Type B pancreatic cell (in vitro differentiated cells): ENCODE measurements around the gene PRR15L. TPM values are rescaled to one million over a fixed set of nuclear protein-coding genes. Genes with fewer than 3 reads are reported as not detected.

Source experiments
- DNase-seq: peaks from one replicate; pipeline ENCODE4 v3.0.0; 2021; ENCODE audit warnings: mixed read lengths; ENCODE audit not compliant: unreplicated experiment; ENCODE audit errors: extremely low spot score
- H3K27ac Mint-ChIP-seq: 2 replicates; pipeline ENCODE4 v1.8.0; 2021; ENCODE audit warnings: mild to moderate bottlenecking, mixed read lengths
- H3K27me3 Mint-ChIP-seq: 2 replicates; pipeline ENCODE4 v1.8.0; 2021; ENCODE audit warnings: mixed read lengths
- H3K36me3 Mint-ChIP-seq: 2 replicates; pipeline ENCODE4 v1.8.0; 2021; ENCODE audit warnings: mixed read lengths
- H3K4me1 Mint-ChIP-seq: one replicate; pipeline ENCODE4 v1.8.0; 2021; ENCODE audit warnings: mixed read lengths; ENCODE audit not compliant: unreplicated experiment
- H3K4me3 Mint-ChIP-seq: 2 replicates; pipeline ENCODE4 v1.8.0; 2021; ENCODE audit warnings: mild to moderate bottlenecking, mixed read lengths
- H3K9me3 Mint-ChIP-seq: 2 replicates; pipeline ENCODE4 v1.8.0; 2021; ENCODE audit warnings: mixed read lengths
- total RNA-seq: library from RNA; stranded (reverse); gene quantifications from 2 replicates; pipeline ENCODE4 v1.2.1, GENCODE V29; 2021; ENCODE audit warnings: low replicate concordance
- TF ChIP-seq, protein P1 (sequence below): fragments of 200-600 bp; sonication (generic); conservative IDR thresholded peaks from 2 replicates; pipeline ENCODE4 v1.5.0; 2021; ENCODE audit warnings: antibody characterized with exemption, mild to moderate bottlenecking

The PRR15L gene
- total RNA-seq, 1 donor from 2014 or later: 20.0 TPM

- H3K9me3 Mint-ChIP-seq: no peaks in the 10 kb centered on the region
- peaks cover 16% of the 10 kb centered on the region for H3K36me3 Mint-ChIP-seq
- peak overlapping the region; percentile 85 for H3K27ac Mint-ChIP-seq
- peaks cover 6% of the 10 kb centered on the region for H3K27me3 Mint-ChIP-seq
- H3K4me1 Mint-ChIP-seq: peaks cover 43% of the 10 kb centered on the region
- peak overlapping the region; percentile 10 for H3K4me3 Mint-ChIP-seq
- DNase-seq: no peak
- TF ChIP-seq, protein P1, sequence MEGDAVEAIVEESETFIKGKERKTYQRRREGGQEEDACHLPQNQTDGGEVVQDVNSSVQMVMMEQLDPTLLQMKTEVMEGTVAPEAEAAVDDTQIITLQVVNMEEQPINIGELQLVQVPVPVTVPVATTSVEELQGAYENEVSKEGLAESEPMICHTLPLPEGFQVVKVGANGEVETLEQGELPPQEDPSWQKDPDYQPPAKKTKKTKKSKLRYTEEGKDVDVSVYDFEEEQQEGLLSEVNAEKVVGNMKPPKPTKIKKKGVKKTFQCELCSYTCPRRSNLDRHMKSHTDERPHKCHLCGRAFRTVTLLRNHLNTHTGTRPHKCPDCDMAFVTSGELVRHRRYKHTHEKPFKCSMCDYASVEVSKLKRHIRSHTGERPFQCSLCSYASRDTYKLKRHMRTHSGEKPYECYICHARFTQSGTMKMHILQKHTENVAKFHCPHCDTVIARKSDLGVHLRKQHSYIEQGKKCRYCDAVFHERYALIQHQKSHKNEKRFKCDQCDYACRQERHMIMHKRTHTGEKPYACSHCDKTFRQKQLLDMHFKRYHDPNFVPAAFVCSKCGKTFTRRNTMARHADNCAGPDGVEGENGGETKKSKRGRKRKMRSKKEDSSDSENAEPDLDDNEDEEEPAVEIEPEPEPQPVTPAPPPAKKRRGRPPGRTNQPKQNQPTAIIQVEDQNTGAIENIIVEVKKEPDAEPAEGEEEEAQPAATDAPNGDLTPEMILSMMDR: no peak
These were observed 28.8 kb upstream of the PRR15L start for GRCh38 chr17:47986520-47986919.

DNA sequence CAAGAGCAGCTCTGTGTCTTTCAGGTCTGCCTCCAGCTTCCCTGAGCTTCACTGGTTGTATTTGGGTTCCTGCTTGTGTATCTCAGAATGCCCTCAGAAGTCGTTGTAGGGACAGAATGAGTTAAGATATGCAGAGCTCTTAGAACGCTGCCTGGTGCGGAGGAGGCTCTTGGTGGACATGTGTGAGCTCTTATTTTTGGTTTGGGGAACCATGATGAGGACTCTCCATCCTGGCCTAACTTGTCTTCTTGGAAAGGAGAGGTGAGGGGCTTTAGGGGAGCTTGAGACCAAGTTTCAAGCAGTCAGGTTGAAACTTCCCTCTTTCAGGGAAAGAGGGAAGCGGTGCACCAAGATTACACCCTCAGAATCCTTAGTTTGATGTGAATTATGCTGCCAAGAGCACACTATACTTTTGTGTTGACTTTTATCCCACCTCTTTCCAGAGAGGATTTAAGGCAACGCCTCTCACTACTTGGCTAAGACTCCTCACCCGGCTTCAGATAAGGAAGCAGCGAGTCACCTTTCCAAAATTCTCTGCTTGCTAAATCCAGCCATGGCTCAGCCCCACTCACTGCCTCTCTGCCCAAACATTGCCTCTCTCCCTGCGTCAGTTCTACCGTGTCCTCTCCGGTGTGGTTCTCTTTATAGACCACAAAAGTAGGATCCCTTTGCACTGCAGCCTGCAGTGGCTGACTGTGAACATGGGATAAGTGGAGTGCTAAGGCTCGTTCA is 26.0 kb upstream of the PRR15L start:
- peaks cover 9% of the 10 kb centered on the region for H3K27me3 Mint-ChIP-seq
- H3K4me3 Mint-ChIP-seq: no peak overlapping the region
- no peaks in the 10 kb centered on the region for H3K9me3 Mint-ChIP-seq
- H3K4me1 Mint-ChIP-seq: peaks cover 32% of the 10 kb centered on the region
- TF ChIP-seq, protein P1: no peak
- DNase-seq: no peak
- H3K27ac Mint-ChIP-seq: no peak overlapping the region
- peaks cover 31% of the 10 kb centered on the region for H3K36me3 Mint-ChIP-seq

DNA sequence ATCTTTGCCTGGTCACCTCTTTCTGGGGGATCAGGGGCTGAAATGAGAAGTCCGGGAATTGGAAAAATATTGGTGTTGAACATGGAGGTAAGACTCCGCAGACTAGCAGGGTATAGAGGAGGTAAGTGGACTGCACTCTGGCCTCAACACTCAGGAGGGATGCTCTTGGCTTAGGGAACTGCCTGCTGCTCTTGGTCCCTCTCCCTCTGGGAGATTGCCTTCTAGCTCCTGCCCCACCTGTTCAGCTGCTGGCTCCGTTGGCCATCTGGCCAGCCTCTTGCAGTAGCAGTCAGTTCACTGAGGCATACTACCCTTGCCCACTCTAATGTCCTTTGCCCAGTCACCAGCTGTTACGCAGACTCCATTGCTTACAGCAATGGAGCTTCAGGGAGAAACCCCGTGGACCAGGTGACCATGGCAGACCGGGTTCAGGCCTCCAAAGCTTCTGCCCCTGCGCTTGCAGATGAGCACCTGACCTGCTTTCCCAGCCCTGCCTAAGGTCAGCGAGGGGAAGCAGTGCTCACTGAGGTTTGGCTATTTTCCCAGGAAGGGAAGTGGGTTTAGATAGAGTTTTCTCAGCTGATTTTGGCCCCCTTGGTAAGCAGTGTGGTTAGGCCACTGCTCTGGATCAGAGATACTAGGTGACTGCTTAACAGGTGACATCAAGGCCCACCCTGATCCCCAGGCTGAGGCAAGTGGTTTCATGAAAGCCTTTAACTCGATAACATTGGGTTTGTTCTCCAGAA is 25.1 kb upstream of the PRR15L start:
- Mint-ChIP-seq H3K27me3 (peaks cover 9% of the 10 kb centered on the region), H3K9me3 (no peaks in the 10 kb centered on the region), H3K4me3 (peak overlapping the region; percentile 25), H3K36me3 (peaks cover 31% of the 10 kb centered on the region), H3K27ac (peak overlapping the region; percentile 29), H3K4me1 (peaks cover 27% of the 10 kb centered on the region)
- DNase-seq: no peak
- TF ChIP-seq, protein P1: no peak

GRCh38 chr17:47982091-47982617 is 24.5 kb upstream of the PRR15L start:
- H3K9me3 Mint-ChIP-seq: no peaks in the 10 kb centered on the region
- TF ChIP-seq, protein P1: no peak

GRCh38 chr17:47981462-47981861 is 23.8 kb upstream of the PRR15L start:
- Mint-ChIP-seq H3K27me3 (peaks cover 3% of the 10 kb centered on the region), H3K36me3 (peaks cover 34% of the 10 kb centered on the region), H3K27ac (no peak overlapping the region)

More at GRCh38 chr17:47982091-47982617, 24.5 kb upstream of the PRR15L start:
- peaks cover 35% of the 10 kb centered on the region for H3K36me3 Mint-ChIP-seq
- H3K27ac Mint-ChIP-seq: no peak overlapping the region
- H3K27me3 Mint-ChIP-seq: peaks cover 6% of the 10 kb centered on the region
- peaks cover 20% of the 10 kb centered on the region for H3K4me1 Mint-ChIP-seq
- no peak overlapping the region for H3K4me3 Mint-ChIP-seq
- DNase-seq: no peak

More at GRCh38 chr17:47981462-47981861, 23.8 kb upstream of the PRR15L start:
- Mint-ChIP-seq H3K9me3 (no peaks in the 10 kb centered on the region), H3K4me1 (peaks cover 14% of the 10 kb centered on the region), H3K4me3 (no peak overlapping the region)
- TF ChIP-seq, protein P1: no peak
- no peak for DNase-seq
